Right lobe of liver (tissue), 4 donors: ENCODE data around the gene KEL.

ENCODE experiments used
- POLR2A ChIP-seq: fragments of 450-650 bp; IDR thresholded peaks from one replicate; pipeline ENCODE4 v1.6.1; 2017; ENCODE audit warnings: antibody characterized with exemption, mild to moderate bottlenecking
- TF ChIP-seq, protein P1 (sequence below), 4 donors: fragments of 200-600 bp in 3 of 4; fragments of 450-650 bp in 1 of 4; IDR thresholded peaks; one replicate each; pipeline versions ENCODE4 v1.5.1 to v1.8.0; 2016 to 2022; ENCODE audit warnings: antibody characterized with exemption in 4 of 4, mild to moderate bottlenecking in 2 of 4
- donor health status: DM: no; HTN: no; CAD: no.
- donor health status: DM: no; HTN: no; CAD: no.
- donor health status: DM: no; HTN: yes; CAD: no.

DNA sequence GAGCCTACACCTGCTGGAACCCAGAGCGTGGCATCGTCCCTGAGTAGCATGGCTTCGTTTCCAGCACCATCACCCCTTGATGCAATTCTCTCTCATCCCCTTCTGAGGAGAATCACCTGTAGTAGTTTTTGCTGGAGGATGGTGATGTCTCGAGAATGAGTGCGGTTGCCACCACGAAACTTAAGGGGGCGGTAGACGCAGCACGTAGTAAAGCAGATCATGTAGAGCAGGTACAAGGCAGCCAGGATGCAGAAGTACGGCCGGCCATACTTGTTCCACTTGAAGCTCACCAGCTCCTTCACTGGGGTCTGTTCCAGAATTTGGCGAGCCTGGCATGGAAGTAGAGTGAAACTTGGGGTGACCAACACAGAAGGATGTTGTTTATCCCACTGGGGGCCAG is 36.8 kb downstream of the KEL start:
- TF ChIP-seq, protein P1, sequence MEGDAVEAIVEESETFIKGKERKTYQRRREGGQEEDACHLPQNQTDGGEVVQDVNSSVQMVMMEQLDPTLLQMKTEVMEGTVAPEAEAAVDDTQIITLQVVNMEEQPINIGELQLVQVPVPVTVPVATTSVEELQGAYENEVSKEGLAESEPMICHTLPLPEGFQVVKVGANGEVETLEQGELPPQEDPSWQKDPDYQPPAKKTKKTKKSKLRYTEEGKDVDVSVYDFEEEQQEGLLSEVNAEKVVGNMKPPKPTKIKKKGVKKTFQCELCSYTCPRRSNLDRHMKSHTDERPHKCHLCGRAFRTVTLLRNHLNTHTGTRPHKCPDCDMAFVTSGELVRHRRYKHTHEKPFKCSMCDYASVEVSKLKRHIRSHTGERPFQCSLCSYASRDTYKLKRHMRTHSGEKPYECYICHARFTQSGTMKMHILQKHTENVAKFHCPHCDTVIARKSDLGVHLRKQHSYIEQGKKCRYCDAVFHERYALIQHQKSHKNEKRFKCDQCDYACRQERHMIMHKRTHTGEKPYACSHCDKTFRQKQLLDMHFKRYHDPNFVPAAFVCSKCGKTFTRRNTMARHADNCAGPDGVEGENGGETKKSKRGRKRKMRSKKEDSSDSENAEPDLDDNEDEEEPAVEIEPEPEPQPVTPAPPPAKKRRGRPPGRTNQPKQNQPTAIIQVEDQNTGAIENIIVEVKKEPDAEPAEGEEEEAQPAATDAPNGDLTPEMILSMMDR (IDR thresholded peaks at IDR 0.05): no peak
- TF ChIP-seq POLR2A: no peak
